Activated T-helper 1 cell treated with anti-CD3 and anti-CD28 coated beads, Interleukin-2, amount 50 U/mL, for 16 hours (primary cell): ENCODE measurements around the gene PFKFB4.
A peak's percentile ranks its signal among the peaks of the same experiment; 100 is the strongest.
"Not testable (repeated sequence)": the region's sequence is repeated elsewhere in the genome, so short reads cannot be mapped to it uniquely, and the experiment has no call there.

Experiments used
- DNase-seq, 2 donors: peaks; one replicate each; pipeline ENCODE4 v3.0.0-alpha.2; 2020; ENCODE audit warnings: low read depth in 1 of 2, low spot score in 1 of 2

Gene PFKFB4

DNA sequence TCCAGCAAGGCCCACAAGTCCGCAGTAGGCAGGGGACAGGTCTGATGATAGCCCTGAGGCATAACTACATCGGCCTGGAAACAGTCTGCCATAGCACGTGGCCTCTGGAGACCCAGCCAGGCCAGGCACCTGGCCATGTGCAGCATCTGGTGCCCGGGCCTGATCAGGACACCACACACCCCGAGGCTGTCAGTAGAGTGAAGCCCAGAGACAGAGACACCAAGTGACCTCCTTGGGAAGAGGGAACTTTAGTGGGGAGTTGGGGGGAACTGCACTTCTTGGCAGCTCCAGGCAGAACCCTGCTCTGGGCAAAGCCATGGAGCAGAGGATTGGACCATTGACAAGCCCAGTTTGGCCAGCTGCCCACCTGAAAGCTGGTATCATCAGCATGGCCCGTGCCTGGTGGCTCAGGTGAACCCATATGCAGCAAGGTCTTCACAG is 53.9 kb downstream of the PFKFB4 start:
- DNase-seq = no peak

GRCh38 chr3:48502121-48502520 is 54.5 kb downstream of the PFKFB4 start:
- DNase-seq = no peak

- DNase-seq = no peak
These were observed 55.4 kb downstream of the PFKFB4 start for GRCh38 chr3:48501196-48501595.

DNA sequence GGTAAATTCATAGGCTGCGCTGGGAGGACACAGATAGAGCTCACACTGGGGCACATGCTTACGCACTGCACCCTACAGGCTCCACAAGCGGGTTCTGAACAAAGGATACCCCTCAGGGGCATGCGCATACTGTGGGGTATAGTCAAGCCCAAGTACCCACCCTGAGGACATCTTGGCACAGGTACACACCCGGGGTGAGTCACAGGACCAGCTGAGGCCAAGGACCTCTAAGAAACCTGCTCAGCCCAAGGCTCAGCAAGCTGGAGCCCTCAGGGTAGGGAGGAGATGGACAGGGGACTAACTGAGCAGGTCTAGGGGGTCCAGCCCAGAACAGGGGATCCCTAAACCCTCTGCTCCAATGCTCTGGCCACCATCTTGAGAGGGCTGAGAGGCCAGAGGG is 55.9 kb downstream of the PFKFB4 start:
- DNase-seq = no peak

GRCh38 chr3:48493203-48493501 is 63.5 kb downstream of the PFKFB4 start:
- no peak for DNase-seq

- DNase-seq = no peak
These were observed 64.0 kb downstream of the PFKFB4 start for GRCh38 chr3:48492461-48493202.

- no peak for DNase-seq
These were observed 69.7 kb downstream of the PFKFB4 start for GRCh38 chr3:48486952-48487351.

GRCh38 chr3:48482822-48483221 is 73.8 kb downstream of the PFKFB4 start:
- DNase-seq = not testable (repeated sequence)

GRCh38 chr3:48480891-48481290 is 75.7 kb downstream of the PFKFB4 start:
- not testable (repeated sequence) for DNase-seq

DNA sequence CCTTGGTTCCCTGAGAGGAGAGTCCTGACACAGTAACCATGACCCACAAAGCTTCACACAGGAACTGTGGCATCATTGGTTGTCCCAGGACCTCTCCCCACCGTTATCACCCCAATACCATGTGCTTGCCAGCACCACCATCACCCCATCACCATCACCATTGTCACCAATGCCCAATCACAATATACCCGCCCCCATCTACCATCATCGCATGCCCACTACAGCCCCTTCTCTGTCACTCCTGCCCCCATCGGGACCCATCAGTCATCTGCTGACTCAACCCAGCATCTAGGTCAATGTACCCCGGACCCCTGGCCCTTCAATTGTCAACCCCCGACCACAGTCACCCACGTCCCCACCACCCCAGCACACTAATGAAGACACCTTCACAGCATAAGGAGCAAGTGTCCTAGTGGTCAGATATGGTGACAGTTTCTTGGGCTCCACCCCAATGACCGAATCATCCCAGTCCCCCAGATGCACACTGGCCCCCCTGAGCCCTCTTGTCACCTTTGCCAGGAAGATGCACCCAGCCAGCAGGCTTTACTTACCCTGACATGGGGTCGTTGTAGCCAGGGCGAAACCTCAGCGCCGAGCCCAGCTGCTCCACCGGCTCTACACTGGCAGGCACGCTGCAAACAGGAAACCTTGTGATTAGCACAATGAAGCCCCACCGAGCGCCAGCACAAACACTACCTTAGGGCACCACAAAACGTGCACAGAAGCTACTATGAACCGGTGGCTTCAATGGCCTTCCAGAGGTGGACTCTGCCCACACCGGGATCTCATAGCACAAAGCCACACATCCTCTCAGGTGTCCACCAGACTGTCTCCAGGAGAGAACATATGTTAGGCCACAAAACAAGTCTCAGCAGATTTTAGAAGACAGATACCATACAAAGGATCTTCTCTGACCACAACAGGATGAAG is 77.7 kb downstream of the PFKFB4 start:
- peak in 1 of 2 donors; percentile 40 for DNase-seq

- DNase-seq = no peak
These were observed 78.6 kb downstream of the PFKFB4 start for GRCh38 chr3:48477959-48478520.

DNA sequence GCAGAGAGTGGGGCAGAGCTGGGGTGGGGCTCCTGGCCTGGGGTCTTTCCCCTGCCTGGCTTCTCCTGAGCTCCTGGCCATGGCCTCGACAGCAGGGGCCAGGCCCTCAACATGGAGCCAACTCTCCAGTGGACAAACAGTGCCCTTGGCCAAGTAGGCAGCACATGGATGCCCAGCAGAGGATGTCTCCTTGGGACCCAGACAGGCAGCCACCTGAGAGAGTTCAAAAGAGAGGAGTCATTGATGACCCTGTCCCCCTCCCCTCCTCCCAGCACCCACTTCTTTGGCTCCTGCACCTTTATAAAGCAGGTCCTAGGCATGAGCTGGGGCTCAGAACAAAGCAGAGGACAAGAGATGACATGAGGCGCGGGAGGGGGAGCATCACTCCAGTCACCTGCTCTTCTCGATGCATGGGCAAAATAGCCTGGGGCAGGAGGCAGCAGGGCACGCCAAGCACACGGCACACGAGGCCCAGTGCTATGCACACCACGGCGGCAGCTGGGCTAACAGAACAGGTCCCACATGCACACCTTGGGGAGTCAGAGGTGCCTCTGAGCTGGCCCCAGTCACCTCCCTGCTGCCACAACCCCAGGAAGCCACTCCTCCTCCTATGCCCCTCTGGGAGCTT is 80.1 kb downstream of the PFKFB4 start:
- no peak for DNase-seq

- DNase-seq = no peak
These were observed 81.4 kb downstream of the PFKFB4 start for GRCh38 chr3:48475188-48475587.

DNA sequence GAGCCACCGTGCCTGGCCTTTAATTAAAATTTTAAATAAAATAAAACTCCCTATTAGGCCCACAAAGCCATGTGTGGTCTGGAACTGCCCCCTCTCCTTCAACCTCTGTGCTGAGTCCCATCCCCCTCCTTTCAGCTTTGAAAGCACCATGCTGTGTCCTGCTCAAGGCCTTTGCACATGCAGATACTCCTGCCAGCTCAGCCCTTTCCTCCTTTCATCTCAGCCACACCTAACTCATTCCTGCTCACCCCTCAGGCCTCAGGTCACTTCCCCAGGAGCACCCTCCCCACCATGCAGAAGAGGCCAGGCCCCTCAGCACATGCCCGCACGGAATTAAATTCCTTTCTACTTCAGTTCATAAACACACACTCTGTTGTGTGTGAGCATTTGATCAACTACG is 82.0 kb downstream of the PFKFB4 start:
- no peak for DNase-seq

- DNase-seq = not testable (repeated sequence)
These were observed 82.6 kb downstream of the PFKFB4 start for GRCh38 chr3:48474031-48474430.

GRCh38 chr3:48473617-48473952 is 83.0 kb downstream of the PFKFB4 start:
- no peak for DNase-seq

GRCh38 chr3:48472923-48473616 is 83.5 kb downstream of the PFKFB4 start:
- DNase-seq = peak; percentile 82 to 84

- DNase-seq = no peak
These were observed 84.0 kb downstream of the PFKFB4 start for GRCh38 chr3:48472673-48472922.

DNA sequence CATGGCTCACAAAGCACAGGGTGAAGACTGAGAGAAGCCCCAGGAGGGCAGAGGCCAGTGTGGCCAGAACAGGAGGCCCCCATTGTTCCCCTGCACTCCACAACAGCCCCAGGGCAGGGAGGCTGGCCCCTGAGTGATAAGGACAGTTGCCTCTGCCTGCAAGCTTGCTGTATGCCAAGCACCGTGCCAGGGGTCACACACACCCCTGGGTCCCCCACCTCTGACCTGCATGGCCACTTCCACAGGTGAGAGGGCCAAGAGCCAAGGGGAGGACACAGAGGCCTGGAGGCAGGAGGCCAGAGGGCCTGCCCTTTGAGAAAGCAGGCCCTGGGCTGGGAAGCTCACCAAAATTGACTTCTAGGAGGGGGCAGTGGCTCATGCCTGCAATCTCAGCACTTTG is 86.3 kb downstream of the PFKFB4 start:
- no peak for DNase-seq

DNA sequence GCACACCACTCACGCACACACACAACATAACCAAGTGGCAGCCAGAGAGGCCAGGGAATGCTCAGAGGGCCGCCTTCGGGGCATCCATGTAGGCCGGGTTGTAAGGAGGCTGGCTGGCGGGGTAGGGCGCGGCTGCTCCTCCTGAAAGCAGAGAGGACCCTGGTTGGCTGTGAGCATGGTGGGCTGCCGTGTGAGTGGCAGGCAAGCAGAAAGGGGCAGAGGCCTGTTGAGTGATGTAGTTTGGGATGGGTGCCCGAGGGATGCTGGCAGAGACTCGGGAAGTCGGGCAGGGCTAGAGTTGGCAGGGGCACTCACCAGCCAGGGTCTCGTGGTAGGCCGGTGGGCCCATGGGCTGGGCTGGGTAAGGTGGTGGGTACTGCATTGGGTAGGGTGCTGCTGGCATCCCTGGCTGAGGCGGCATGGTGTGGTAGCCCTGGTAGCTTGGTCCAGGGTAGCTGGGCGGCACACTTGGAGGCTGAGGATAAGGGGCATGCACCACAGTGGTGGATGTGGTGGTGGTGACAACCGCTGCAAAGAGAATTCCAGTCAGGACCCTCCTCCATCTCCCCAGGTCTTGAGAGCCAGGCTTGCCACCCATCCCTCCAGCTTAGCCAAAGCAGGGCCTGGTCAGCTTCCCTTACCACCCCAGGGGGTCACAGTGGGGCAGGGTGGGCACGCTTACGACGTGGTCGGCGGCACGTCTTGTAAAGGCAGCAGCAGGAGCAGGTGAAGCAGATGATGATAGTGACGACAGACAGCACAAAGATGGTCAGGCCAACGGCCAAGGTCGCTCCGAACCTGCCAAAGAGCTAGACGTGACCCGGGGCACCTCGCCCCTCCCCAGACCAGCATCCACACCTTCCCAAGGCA is 87.3 kb downstream of the PFKFB4 start:
- DNase-seq = no peak
